ENCODE results near the gene EFHC1. TPM values are rescaled to one million over a fixed set of nuclear protein-coding genes. Genes with fewer than 3 reads are reported as not detected.

Gene EFHC1
- total RNA-seq, 1 experiment from 2014 or later = 12.4 TPM

GRCh38 chr6:52503851-52504781 lies 84.0 kb downstream of the EFHC1 start:
- Histone ChIP-seq H3K27ac (ENCODE audit: low read depth, low read length) (peak overlapping the region; percentile 76), H3K4me1 (ENCODE audit: control insufficient read depth in 1 of 2, insufficient read depth in 2 of 2, low read length in 2 of 2) (peaks cover 27 to 42% of the 10 kb centered on the region in 2 experiments), H2AFZ (ENCODE audit: low read depth, low read length, poor library complexity, severe bottlenecking) (no peak overlapping the region), H3K27me3 (ENCODE audit: insufficient read depth, low read length) (no peaks in the 10 kb centered on the region), H3K4me3 (replicated peaks in 1 of 2; ENCODE audit: low read depth in 1 of 2, low read length in 2 of 2) (peak overlapping the region; percentile 13 to 35; a peak in 3 of 4 replicates), H4K20me1 (ENCODE audit: insufficient read depth) (no peaks in the 10 kb centered on the region), H3K9ac (ENCODE audit: low read length) (peak overlapping the region; percentile 66), H3K9me2 (ENCODE audit: insufficient read depth) (no peaks in the 10 kb centered on the region), H3K36me3 (ENCODE audit: control insufficient read depth in 1 of 2, insufficient read depth in 2 of 2, low read length in 2 of 2) (peaks cover 3 to 15% of the 10 kb centered on the region in 2 experiments; a peak in 2 of 4 replicates), H3K9me3 (ENCODE audit: control insufficient read depth in 1 of 2, insufficient read depth in 1 of 2, low read depth in 1 of 2, low read length in 2 of 2) (no peaks in the 10 kb centered on the region), H3K4me2 (ENCODE audit: low read length) (peak overlapping the region; percentile 77), H3K79me2 (ENCODE audit: insufficient read depth, low read length) (no peaks in the 10 kb centered on the region)
- no TSS peak for BruUV-seq (replicated peaks)
- ChIA-PET POLR2A (interaction anchor here (1.0 to 1.6 kb wide), 6 partner anchors 11 to 152 kb away, joined by 3 to 5 read pairs (median 4); no protein-coding TSS in a partner anchor), CTCF (interaction anchor here (0.5 to 1.3 kb wide), 3 partner anchors 11 to 130 kb away, joined by 5 to 6 read pairs (median 5); no protein-coding TSS in a partner anchor), RAD21 (ENCODE audit: low non-redundant PET in 1 of 2, low total read pairs in 2 of 2, uncharacterized antibody in 2 of 2, unreplicated experiment in 2 of 2) (interaction anchor here (0.7 to 1.1 kb wide), 4 partner anchors 10 to 148 kb away, joined by 3 to 4 read pairs (median 4); no protein-coding TSS in a partner anchor)
- DNase-seq (ENCODE audit: low read depth, low spot score) = peak; percentile 94
- intact Hi-C loops (cut with micrococcal nuclease) = loop anchor here (1.0 to 5.0 kb wide), 6 partner anchors 13 to 158 kb away; partner anchors contain the start of gene TRAM2
- peak; percentile 88 for ATAC-seq
- TF ChIP-seq YY1 (IDR thresholded peaks at IDR 0.05; ENCODE audit: extremely low read depth, insufficient replicate concordance, low read depth, low read length) (peak; percentile 15), EZH2phosphoT487 (IDR thresholded peaks at IDR 0.05; ENCODE audit: borderline replicate concordance) (no peak), SP1 (IDR thresholded peaks at IDR 0.05; ENCODE audit: low read depth) (peak; percentile 94), RAD21 (IDR thresholded peaks at IDR 0.05; ENCODE audit: low read depth) (peak; percentile 37), TCF7L2 (IDR thresholded peaks at IDR 0.05; ENCODE audit: borderline replicate concordance, extremely low read depth, insufficient read depth, insufficient read length) (peak; percentile 90), EGR1 (IDR thresholded peaks at IDR 0.05; ENCODE audit: low read depth) (no peak; the same call in 1 of the 2 replicates), POLR2AphosphoS5 (IDR thresholded peaks at IDR 0.05; ENCODE audit: low read depth, low read length) (peak; percentile 72), CTCF (IDR thresholded peaks at IDR 0.05 in 2 of 3, conservative IDR thresholded peaks at IDR 0.05 in 1 of 3; ENCODE audit: borderline replicate concordance in 1 of 3, insufficient read depth in 1 of 3, low read depth in 2 of 3, low read length in 2 of 3) (no peak), CBX3 (IDR thresholded peaks at IDR 0.05; ENCODE audit: low read depth) (peak; percentile 94), FOSL1 (IDR thresholded peaks at IDR 0.05; ENCODE audit: low read depth) (peak; percentile 90), CEBPB (IDR thresholded peaks at IDR 0.05; ENCODE audit: low read depth) (peak; percentile 72), MAX (IDR thresholded peaks at IDR 0.05) (peak; percentile 94), EZH2 (IDR thresholded peaks at IDR 0.05) (no peak), POLR2A (IDR thresholded peaks at IDR 0.05; ENCODE audit: borderline replicate concordance, extremely low read depth, insufficient read depth, insufficient read length) (no peak), ELF1 (IDR thresholded peaks at IDR 0.05; ENCODE audit: borderline replicate concordance, low read depth) (no peak; the same call in 1 of the 2 replicates), SIN3A (IDR thresholded peaks at IDR 0.05; ENCODE audit: low read depth) (peak; percentile 93), ZBTB33 (IDR thresholded peaks at IDR 0.05; ENCODE audit: extremely low read depth, insufficient replicate concordance, low read length) (peak; percentile 22)

All from HCT116 (cell line).